Right kidney (tissue), 9 donors: Measurements from ENCODE around the gene OR5L2.
"Not testable (repeated sequence)": the region's sequence is repeated elsewhere in the genome, so short reads cannot be mapped to it uniquely, and the experiment has no call there.

Experiments used
- DNase-seq: peaks from one replicate; pipeline ENCODE4 v3.0.0-alpha.2; 2016
- long read RNA-seq, 8 donors: transcript quantifications; one replicate each; lab custom pipeline, GENCODE V29; 2026

Gene OR5L2
- long read RNA-seq, donor 1, result 0 reads
- long read RNA-seq, donor 2, result 0 reads
- long read RNA-seq, donor 3, result 0 reads
- long read RNA-seq, donor 4, result 0 reads
- long read RNA-seq, donor 5, result 0 reads
- long read RNA-seq, donor 6, result 0 reads
- long read RNA-seq, donor 7, result 0 reads
- long read RNA-seq, donor 8, result 0 reads

- no peak for DNase-seq
Observed at GRCh38 chr11:55826919-55827318, at the start of gene OR5L2. OR5L2 (plus strand) TSS chr11:55827219; CDS start chr11:55827219, 0 bp downstream.

GRCh38 chr11:55791606-55792005 lies 35.4 kb upstream of the OR5L2 start:
- no peak for DNase-seq

GRCh38 chr11:55793321-55793720 lies 33.7 kb upstream of the OR5L2 start:
- no peak for DNase-seq

- DNase-seq, result no peak
Observed at GRCh38 chr11:55795256-55795655, 31.8 kb upstream of the OR5L2 start, which contains the start of gene OR5D14. OR5D14 (plus strand) TSS chr11:55795556; CDS start chr11:55795556, 0 bp downstream.

- no peak for DNase-seq
Observed at GRCh38 chr11:55806248-55806647, 20.8 kb upstream of the OR5L2 start.

- no peak for DNase-seq
Observed at GRCh38 chr11:55811067-55811466, 16.0 kb upstream of the OR5L2 start, which contains the start of gene OR5L1. OR5L1 (plus strand) TSS chr11:55811367; CDS start chr11:55811467, 100 bp downstream.

GRCh38 chr11:55819330-55819729 lies 7.7 kb upstream of the OR5L2 start, which contains the start of gene OR5D18:
OR5D18 (plus strand) TSS chr11:55819630; CDS start chr11:55819630, 0 bp downstream.
- no peak for DNase-seq

GRCh38 chr11:55838452-55838851 lies 11.4 kb downstream of the OR5L2 start, which contains the start of gene OR5D16:
OR5D16 (plus strand) TSS chr11:55838752; CDS start chr11:55838752, 0 bp downstream.
- no peak for DNase-seq

GRCh38 chr11:55847453-55847852 lies 20.4 kb downstream of the OR5L2 start:
- DNase-seq, result no peak

GRCh38 chr11:55849037-55849436 lies 22.0 kb downstream of the OR5L2 start:
- no peak for DNase-seq

GRCh38 chr11:55852141-55852540 lies 25.1 kb downstream of the OR5L2 start:
- no peak for DNase-seq

- no peak for DNase-seq
Observed at GRCh38 chr11:55854704-55855103, 27.7 kb downstream of the OR5L2 start.

GRCh38 chr11:55867354-55867753 lies 40.3 kb downstream of the OR5L2 start:
- not testable (repeated sequence) for DNase-seq

GRCh38 chr11:55872731-55873130 lies 45.7 kb downstream of the OR5L2 start:
- DNase-seq, result not testable (repeated sequence)

GRCh38 chr11:55873146-55873545 lies 46.1 kb downstream of the OR5L2 start:
- DNase-seq, result not testable (repeated sequence)
